GM12873 (cell line): ENCODE data around the gene POLE.

Experiments used
- TF ChIP-seq, protein P1 (sequence below): IDR thresholded peaks from 2 replicates; pipeline ENCODE4 v1.5.1; 2012; ENCODE audit warnings: low read depth, mild to moderate bottlenecking, moderate library complexity, low read length, control low read depth; ENCODE audit not compliant: insufficient read depth; ENCODE audit errors: missing control alignments

Gene POLE

GRCh38 chr12:132632521-132633228 lies 54.5 kb downstream of the POLE start:
- TF ChIP-seq, protein P1, sequence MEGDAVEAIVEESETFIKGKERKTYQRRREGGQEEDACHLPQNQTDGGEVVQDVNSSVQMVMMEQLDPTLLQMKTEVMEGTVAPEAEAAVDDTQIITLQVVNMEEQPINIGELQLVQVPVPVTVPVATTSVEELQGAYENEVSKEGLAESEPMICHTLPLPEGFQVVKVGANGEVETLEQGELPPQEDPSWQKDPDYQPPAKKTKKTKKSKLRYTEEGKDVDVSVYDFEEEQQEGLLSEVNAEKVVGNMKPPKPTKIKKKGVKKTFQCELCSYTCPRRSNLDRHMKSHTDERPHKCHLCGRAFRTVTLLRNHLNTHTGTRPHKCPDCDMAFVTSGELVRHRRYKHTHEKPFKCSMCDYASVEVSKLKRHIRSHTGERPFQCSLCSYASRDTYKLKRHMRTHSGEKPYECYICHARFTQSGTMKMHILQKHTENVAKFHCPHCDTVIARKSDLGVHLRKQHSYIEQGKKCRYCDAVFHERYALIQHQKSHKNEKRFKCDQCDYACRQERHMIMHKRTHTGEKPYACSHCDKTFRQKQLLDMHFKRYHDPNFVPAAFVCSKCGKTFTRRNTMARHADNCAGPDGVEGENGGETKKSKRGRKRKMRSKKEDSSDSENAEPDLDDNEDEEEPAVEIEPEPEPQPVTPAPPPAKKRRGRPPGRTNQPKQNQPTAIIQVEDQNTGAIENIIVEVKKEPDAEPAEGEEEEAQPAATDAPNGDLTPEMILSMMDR: no peak

- TF ChIP-seq, protein P1: no peak
These were observed 55.5 kb downstream of the POLE start for GRCh38 chr12:132631666-132632065.

GRCh38 chr12:132630672-132631071 lies 56.5 kb downstream of the POLE start:
- TF ChIP-seq, protein P1: no peak

GRCh38 chr12:132629330-132629729 lies 57.8 kb downstream of the POLE start:
- TF ChIP-seq, protein P1: no peak

DNA sequence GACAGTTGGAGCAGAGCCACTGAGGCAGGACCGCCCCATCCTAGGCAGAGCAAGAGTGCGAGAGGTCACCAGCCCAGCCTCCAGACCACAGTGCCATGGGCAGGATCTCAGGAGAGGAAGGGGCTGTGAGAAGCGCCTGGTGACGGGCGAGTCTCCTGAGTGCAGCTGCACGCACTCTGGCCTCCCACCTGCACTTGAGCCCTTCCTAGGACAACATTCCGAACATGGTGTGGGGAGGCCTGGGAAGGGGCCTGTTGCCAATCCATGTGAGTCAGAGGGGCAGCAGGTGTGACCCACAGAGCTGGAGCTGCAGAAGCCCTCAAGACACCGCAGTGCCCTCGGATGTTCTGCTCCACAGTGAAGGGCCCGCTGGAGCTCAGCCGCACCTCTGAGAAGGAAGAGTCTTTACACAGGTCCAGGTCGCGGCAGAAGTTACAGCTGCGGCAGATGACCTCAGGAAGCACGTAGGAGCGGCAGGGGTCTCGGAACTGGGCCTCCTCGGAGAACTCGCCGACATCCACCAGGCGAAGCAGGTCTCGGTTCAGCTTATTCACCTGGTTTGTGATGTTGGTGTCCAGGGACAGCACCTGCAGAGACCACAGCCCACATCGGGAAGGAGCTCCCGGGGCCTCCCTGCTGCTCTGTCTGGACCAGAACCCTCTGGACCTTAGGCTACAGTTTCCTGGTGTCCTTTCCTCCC lies 61.3 kb downstream of the POLE start:
- TF ChIP-seq, protein P1: no peak

GRCh38 chr12:132624910-132625630 lies 62.1 kb downstream of the POLE start:
- TF ChIP-seq, protein P1: no peak

DNA sequence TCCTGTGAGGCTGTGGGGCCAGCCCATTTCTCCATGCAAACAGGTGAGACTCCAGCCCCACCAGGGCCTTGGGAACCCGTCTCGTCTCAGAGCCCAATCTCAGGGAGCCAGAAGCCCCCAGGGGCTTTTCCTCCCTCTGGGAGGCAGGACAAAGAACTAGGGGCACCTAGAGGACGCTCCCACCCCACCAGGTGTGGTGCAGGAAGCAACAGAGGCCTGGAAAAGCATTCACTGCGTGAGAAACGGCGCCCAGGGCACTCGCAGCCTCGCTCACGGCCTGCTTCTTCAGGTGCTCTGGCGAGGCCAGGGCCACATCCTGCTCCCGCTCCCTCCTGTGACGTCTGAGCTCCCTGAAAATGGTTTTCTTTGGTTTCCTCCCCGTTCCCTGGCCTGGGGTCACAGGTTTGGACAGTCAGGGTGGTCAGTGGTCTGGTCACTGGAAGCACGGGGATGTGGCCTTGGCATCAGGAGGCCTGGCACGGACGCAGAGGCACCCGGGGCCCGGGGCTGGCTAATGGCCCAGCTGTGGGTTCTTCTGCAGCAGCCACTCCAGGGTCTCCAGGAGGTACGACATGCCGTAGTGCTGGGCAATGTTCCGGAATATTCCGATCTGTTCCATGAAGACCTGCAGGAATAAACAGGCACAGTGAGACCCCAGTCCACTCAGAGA lies 62.8 kb downstream of the POLE start:
- TF ChIP-seq, protein P1: no peak
